ENCODE results near the gene LZTS2.

Gene LZTS2

DNA sequence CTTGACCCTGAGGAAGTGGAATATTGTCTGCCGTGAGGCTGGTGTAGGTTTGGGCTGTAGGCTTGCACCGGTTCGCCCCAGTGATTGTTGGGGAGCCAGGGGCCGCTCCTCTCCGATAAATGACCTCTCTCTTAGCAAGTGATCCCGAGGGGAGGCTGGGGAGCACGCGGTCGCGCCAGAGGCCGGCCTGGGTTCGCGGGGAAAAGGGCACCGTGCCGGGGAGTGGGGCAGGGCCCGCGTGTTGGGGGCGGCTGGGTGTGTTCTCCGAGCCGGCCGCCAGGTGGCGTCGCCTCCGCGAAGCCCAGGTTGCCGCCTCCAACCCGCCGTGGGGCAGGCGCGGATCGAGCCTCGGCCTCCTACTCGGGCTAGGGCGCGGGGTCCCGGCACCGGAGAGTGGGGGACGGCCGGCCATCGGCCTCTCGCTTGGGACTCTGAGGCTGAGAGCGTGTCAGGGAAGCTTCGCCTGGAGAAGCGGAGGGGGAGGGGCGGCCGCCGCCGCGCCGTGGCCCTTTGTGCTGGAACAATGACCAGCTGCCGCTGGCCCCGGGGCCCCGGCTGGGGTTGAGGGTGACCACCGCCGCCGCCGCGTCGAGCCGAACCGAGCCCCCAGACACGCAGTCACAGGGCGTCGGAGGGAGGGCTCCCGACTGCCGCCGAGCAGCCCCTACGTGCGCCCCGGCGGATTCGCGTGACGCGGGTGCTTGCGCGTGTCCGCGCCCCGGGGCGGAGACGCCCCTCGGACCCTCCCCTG, 442 bp upstream of the LZTS2 start:
- peak; percentile 38 for DNase-seq

DNA sequence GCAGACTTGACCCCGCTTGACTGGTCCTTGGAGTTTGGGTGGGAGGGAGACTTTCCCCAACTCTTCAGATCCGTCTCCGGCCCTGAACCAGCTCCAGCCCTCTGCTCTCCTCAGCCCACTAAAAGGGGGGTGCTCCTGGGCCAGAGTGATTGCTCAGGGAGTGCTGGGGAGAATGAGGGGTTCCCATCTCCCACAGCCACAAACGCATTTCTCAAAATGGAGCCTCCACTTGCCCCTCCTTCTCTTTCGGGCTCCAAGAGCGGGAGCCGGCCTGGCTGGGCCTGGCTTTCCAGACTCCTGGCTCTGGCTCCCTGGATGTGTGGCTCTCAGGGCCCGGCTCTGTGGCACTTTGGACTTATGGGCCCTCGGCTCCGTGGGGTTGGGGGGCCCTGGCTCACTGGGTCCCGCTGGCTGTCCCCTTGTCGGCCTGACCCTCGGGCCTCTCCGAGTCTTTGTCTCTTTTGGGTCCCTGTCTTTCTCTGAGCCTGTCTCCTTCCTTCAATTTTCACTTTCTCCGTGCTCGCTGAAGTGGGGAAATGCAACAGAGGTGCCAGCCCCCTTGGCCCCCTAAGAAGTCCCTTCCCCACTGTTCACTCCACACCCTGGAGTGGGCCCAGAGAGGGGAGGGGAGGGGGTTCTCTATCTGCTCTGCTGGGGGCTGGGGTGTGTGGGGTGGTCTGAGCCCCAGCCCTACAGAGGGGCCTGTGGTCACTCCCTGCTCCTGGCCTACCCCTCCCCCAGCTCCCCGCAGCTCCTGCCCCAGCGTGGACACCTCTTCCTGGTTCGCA, 713 bp downstream of the LZTS2 start:
- DNase-seq = no peak

DNA sequence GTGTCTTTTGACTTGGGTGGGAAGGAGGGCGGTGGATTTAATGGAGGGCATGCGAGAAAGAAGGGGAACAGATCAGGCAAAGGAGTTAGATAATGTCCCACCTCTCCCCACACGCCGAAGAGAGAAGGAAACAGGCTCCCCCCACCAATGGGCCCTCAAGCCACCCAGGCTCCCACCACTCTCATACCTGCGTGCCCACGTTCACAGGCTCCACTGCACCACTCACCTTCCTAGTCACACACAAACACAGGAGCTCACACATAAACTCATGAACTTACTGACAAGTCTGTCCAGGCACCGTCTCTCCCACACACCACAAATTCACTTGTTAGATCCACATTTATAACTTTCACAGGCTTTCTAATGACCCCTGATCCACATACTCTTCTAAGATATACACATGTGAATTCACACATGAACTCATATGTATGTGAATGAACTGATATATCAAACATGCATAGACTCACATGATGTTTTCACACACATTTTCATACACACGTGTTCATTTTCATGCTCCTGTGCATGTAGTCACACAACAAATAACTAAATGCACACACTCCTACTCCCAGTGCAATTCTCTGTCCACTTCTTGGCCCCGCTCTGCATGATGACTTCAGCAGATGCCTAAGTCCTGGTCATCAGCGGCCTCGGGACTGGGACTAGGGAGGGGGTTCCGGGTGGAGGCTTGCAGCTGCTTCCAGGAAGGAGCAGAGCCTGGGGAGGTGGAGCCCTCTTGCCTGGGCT, 1.5 kb downstream of the LZTS2 start:
- peak; percentile 90 for DNase-seq

DNA sequence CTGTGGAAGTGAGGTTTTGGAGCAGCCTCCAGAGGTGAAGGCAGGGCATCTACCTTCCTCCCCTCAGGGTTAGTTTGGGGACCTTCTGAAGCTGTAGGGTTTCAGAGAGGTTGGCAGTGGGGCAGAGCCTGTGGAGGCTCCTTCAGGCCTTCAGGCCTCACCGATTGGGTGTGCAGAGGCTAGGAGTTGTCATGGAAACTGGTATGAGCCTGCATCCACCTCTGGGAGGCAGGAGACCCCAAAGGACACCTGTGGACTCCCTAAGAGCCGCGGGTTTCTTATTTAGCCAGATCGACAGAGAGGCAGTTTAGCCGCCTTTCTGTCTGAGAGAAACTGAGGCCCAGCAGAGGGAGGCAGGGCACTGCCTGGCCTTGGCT, 2.0 kb downstream of the LZTS2 start:
- DNase-seq = no peak

DNA sequence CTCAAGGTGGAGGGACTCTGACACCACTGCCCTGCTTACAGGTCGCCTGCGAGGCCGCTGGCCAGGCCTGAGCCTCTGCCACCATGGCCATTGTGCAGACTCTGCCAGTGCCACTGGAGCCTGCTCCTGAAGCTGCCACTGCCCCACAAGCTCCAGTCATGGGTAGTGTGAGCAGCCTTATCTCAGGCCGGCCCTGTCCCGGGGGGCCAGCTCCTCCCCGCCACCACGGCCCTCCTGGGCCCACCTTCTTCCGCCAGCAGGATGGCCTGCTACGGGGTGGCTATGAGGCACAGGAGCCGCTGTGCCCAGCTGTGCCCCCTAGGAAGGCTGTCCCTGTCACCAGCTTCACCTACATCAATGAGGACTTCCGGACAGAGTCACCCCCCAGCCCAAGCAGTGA, 2.8 kb downstream of the LZTS2 start:
- DNase-seq = no peak

DNA sequence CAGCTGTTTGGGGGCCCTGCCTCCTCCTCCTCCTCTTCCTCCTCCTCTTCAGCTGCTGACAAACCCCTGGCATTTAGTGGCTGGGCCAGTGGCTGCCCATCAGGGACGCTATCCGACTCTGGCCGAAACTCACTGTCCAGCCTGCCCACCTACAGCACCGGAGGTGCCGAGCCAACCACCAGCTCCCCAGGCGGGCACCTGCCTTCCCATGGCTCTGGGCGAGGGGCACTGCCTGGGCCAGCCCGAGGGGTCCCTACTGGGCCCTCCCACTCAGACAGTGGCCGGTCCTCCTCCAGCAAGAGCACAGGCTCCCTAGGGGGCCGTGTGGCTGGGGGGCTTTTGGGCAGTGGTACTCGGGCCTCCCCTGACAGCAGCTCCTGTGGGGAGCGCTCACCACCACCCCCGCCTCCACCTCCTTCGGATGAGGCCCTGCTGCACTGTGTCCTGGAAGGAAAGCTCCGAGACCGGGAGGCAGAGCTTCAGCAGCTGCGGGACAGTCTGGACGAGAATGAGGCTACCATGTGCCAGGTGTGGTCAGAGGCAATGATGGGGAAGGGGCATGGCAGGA, 4.1 kb downstream of the LZTS2 start:
- no peak for DNase-seq

DNA sequence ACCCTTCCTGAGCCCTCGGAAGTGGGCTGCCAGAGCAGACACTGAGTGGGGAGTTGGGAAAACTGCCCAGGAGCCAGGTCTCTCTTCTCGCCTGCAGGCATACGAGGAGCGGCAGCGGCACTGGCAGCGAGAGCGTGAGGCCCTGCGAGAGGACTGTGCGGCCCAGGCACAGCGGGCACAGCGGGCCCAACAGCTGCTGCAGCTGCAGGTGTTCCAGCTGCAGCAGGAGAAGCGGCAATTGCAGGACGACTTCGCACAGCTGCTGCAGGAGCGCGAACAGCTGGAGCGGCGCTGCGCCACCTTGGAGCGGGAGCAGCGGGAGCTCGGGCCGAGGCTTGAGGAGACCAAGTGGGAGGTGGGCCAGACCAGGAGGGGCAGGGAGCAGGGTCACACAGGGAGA, 5.8 kb downstream of the LZTS2 start:
- no peak for DNase-seq

DNA sequence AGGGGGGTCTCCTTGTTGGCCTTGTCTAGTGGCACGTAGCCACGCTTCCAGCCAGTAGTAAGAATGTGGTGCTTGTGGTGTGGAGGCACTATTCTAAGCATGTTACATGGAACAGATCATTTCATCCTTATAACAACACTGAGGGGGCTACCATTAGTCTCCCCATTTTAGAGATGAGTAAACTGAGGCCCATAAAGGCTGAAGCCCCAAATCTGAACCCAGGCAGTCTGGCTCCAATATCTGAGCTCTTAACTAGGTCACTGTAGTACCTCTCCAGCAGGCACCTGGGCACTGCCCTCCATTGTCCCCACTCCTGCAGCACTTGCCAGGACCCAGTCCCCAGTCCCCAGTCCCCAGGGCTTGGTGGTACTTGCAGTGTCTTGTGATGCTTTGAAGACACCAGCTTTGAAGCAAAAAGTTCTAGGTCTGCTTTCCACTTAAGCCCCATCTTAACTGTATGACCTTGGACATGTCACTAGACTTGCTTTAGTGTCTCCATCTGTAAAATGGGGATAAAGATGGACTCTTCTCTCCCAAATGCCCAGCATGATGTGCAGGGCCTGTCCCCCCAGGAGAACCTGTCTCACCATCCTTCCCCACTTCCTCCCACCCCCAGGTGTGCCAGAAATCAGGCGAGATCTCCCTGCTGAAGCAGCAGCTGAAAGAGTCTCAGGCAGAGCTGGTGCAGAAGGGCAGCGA, 6.4 kb downstream of the LZTS2 start:
- no peak for DNase-seq

DNA sequence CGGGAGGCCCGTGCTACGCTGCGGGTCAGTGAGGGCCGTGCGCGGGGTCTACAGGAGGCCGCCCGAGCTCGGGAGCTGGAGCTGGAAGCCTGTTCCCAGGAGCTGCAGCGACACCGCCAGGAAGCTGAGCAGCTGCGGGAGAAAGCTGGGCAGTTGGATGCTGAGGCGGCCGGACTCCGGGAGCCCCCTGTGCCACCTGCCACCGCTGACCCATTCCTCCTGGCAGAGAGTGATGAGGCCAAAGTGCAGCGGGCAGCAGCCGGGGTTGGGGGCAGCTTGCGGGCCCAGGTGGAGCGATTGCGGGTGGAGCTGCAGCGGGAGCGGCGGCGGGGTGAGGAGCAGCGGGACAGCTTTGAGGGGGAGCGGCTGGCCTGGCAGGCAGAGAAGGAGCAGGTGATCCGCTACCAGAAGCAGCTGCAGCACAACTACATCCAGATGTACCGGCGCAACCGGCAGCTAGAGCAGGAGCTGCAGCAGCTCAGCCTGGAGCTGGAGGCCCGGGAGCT, 7.0 kb downstream of the LZTS2 start:
- DNase-seq = no peak

DNA sequence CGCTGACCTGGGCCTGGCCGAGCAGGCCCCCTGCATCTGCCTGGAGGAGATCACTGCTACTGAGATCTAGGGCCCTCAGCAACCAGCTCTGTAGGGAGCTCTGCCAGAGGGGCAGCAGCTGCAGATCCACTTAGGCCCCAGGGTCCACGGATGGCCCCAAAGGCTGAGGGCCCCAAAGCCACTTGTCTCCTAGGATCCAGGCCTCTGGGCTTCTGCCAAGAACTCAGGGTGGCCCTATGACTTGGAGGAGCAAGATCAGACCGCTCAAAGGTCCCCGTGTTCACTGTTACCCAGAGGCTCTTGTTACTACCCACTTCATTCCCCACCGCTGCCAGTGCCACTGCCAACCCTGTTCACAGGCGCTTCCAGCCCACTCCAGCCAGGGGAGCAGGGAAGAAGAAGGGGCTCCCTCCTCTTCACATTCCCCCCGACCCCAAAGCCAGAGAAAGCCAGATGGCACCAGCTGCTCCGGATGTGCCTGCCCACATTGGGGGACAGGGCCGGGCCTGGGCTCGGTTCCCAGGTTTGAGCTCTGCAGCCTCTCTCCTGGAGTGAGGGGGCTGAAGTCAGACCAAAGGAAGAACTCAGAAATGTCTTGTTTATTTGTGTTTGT, 7.6 kb downstream of the LZTS2 start:
- DNase-seq = no peak

DNA sequence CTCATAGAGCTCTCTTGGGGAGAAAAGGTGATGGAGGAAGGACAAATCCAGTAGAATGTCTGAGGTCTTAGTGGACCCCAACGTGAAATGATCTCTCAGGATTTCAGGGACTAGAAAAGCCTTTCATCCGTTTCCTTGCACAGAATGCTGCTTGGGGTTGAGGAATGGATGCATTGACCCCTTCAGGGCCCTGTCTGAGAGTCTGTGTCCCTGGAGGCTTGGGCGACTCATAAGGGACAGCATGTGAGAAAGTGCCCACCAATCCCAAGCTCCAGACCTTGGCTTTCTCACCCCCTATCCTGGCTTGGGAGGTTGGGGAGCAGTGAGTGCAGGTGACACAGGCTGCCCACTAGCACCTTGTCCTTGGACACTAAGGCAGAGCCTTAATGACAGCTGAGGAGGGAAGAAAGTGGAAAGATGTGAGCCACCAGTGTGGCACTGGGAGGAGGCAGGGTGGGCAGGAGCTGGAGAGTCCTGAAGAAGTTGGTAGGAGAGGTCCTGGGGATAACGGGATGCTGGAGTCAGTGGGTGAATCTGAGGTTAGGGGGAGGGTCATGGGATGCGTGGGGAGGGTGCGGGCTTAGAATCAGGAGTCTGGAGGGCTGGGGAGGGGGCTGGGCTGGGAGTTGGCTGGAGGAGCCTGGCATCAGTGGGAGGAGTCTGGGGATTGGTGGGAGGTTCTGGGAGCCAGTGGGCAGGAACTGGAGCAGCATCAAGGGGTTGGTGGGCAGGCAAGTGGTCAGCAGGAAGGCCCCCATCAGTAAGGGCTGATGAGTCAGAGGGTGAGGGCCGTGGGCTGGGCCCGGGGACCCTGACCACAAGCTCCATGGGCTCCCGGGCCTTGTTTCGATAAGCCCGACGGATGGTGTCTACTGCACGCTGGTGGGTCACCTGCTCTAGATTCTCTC, 8.6 kb downstream of the LZTS2 start:
- no peak for DNase-seq

DNA sequence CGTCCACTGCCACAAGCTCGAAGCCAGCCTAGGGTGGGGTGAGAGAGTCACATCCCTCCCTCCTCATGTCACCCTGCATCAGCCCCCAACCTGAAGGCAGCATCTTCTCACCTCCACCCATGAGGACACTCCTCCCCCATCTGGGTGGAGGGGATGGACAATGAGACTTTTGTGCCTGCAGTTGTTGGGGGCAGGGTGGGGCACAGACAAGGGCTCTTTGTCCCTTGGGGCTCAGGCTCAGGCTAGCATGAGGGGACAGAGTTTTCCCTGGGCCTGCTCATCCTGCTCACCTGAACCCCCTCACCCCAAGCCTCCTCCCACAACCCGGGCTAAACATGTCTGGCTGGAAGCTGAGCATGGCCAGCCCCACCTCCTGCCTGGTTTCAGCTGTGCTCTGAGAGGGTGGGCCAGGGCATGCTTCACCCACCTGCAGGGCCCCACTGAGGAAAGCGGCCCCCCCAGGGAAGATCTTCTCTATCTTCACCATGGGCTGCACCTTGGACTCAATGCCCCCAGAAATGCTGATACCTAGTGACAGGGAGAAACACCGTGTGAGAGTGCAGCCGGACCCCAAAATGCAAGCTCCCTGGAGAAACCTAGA, 9.3 kb downstream of the LZTS2 start:
- no peak for DNase-seq

DNA sequence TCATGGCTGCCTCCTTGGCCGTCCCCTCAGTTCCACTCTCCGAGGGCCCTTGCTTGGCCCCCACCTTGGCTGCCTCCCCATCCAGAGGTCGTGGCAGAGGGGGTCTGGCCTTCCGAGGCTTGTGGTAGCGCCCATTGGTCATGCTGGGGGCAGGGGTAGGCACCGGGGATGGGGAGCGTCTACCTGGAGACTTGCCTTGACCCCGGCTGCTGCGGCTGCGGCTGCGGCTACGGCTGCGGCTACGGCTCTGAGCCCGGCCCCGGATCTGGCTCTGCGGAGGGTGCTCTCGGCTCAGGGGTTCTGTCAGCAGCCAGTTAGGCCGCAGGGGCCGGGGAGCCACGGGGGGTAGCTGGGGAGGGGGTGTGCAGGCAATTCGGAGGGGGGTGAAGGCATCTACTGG, 10.7 kb downstream of the LZTS2 start:
- DNase-seq = no peak

DNA sequence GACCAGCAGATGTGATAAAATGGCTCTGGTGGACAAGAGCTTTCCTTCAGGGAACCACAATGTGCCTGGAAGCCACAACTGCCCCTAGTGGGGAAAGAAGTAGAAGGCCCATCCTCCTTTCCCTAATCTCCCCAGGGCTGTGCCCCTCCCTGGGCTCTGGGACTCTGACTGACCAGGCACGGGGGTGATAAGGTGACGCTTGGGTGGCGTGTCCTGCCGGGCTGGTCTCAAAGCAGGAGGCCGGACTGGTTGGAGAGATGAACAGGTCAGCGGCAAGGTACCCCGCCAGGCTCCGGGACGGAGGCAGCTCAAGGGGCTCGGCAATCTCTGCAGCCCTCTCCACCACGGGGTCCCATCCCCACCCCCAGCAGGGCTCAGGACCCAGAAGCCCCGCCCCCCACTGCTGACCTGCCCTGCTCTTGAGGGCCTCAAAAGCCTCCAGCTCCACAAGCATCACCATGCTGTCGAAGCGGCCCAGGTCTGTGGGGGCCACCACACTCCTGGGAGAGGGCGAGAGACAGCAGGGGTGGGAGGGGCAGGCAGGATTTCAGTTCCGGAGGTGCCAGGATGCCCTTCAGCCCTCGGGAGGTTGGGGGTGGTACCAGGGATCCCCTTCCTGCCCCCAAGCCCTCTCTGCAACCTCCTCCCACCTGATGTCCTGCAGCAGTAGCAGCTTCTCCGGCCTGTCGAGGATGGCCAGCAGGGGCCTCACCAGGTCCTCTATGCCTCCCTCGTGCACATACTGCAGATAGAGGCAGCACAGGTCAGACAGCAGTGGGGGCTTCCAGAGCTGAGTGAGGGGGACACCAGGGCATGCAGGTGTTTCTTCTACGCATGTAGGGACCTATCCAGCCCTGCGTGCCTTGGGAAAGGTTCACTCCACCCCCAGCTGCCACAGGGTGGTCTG, 12.2 kb downstream of the LZTS2 start:
- DNase-seq = no peak

DNA sequence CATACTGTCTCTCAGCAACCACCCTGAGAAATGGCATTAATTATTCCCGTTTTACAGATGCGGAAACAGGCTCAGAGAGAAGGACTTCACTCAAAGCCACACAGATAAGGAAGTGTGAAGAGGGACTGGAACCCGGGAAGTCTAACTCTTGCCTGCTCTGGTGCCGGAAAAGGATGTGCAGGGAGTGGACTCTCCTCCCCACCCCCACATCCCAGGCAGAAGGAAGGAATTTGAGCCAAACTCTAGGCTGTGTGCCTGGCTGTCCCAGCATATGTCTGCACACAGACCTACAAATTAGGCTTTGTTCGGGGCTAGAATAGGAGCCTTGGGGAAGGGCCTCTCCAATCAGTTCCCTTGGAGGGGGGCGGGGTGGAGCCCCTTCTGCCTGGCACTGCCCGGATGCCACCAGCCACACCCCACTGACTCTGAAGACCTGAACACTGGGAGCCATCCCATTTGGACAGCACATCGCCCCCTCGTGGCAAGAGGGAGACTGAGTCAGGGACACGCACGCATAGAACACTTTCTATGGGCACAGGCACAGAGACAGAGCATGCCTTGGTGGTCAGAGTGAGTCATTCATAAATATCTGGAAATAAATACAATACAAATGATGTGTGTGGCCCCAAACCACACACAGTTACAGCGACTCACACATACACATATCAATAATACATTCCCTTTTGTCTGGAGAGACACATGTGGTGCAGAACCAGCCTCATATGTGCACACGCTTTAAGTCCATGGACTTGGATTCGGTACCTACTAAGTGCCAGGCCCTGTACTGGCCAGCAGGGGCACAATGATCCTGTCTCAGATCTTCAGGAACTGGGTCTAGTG, 13.1 kb downstream of the LZTS2 start:
- DNase-seq = peak; percentile 91

DNA sequence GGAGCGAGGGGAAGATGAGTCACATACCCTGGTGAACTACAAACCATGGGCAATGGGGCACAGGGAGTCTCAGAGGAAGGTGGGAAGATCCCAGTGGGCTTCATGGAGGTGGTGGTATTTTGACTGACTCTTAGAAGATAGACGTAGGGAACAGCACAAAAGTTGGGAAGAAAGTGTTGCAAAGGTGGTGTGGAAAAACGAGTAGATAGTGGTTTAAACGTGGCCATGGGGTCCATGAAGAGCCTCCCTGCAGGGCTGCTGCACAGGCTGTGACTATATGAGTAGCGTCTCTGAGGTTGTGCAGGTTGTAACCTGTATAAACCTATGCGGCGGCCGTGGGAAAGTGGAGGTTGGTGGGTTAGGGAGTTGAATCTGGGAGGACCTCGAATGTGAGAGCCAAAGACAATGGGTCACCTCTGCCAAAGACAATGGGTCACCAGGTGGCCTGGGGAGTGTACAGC, 13.8 kb downstream of the LZTS2 start:
- DNase-seq = no peak

DNA sequence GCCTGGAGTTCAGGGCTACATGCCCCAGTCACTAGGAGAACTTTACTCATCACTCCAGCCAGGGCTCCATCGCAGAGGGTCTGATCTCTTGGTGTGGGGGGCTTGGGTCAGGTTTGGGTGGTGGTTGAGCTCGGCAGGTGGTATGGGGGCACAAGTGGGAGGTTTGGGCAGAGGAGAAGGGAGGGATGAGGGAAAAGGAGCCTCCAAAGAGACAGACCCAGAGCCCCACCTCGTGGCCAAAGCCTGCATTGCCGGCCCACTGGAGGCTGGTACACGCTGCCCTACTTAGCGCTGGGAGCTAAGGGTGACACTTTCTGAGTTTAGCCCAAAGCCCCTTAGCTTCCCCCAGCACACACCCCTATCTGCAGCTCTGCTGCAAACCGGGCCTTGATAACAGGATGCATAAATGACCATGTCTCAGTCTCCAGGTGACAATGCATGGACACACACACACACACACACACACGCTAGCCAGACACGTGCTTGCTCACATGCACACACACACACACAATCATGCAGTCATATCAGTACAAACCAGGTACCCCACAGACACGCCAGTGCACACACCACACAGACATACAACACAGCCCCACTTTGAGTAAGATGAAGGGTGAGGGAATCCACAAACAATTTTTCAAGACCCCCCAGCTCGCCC, 14.7 kb downstream of the LZTS2 start:
- peak; percentile 51 for DNase-seq
